ENCODE results near the gene CUEDC2. TPM values are rescaled to one million over a fixed set of nuclear protein-coding genes. Genes with fewer than 3 reads are reported as not detected.

Gene CUEDC2
- total and polyA plus RNA-seq, 8 donors, result 47.0 to 81.0 (median 71.7) TPM

DNA sequence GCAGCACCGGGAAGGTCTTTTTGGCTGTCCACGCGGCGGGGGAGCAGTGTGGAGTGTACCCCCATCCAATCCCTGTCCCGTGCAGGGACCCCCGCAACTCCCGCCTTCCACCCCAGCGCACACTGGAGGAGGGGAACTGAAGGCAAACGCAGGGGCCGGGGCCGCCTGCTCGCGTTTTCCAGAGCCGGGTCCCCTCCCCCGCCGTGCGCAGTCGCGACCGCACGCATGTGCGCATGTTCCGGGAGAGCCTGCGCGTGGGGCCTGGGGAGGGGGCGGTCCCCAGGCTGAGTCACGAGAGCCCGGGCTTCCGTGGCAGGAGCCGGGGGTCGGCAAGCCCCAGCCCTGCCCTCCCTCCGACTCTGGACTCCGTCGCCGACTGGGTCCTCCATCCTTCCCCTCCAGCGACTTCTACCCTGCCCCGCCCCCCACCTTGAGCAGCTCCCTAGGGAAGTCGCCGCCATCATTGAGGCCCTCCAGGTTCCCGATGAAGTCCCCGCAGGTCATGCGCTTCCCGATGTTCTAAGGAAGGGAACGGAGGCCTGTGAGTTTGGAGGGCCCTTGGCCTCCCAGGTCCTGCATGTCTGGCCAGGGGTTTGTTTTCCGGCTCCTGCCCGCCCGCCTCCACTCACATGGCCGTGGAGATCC, 21.8 kb downstream of the CUEDC2 start:
- Histone ChIP-seq H3K27ac (no peak overlapping the region), H3K36me3 (no peaks in the 10 kb centered on the region), H3K9me3 (no peaks in the 10 kb centered on the region), H3K4me1 (peaks cover 0 to 24% of the 10 kb centered on the region in 2 donors), H3K4me3 (peak overlapping the region in 1 of 2 donors; percentile 8), H3K27me3 (peaks cover 34 to 89% of the 10 kb centered on the region in 2 donors)
- intact Hi-C loops (cut with DNase I), result no loop called here
- peak; percentile 45 for ATAC-seq
- TF ChIP-seq, protein P1, sequence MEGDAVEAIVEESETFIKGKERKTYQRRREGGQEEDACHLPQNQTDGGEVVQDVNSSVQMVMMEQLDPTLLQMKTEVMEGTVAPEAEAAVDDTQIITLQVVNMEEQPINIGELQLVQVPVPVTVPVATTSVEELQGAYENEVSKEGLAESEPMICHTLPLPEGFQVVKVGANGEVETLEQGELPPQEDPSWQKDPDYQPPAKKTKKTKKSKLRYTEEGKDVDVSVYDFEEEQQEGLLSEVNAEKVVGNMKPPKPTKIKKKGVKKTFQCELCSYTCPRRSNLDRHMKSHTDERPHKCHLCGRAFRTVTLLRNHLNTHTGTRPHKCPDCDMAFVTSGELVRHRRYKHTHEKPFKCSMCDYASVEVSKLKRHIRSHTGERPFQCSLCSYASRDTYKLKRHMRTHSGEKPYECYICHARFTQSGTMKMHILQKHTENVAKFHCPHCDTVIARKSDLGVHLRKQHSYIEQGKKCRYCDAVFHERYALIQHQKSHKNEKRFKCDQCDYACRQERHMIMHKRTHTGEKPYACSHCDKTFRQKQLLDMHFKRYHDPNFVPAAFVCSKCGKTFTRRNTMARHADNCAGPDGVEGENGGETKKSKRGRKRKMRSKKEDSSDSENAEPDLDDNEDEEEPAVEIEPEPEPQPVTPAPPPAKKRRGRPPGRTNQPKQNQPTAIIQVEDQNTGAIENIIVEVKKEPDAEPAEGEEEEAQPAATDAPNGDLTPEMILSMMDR (IDR thresholded peaks at IDR 0.05), result no peak
- DNase-seq, result peak in 2 of 4 donors; percentile 63 to 76

DNA sequence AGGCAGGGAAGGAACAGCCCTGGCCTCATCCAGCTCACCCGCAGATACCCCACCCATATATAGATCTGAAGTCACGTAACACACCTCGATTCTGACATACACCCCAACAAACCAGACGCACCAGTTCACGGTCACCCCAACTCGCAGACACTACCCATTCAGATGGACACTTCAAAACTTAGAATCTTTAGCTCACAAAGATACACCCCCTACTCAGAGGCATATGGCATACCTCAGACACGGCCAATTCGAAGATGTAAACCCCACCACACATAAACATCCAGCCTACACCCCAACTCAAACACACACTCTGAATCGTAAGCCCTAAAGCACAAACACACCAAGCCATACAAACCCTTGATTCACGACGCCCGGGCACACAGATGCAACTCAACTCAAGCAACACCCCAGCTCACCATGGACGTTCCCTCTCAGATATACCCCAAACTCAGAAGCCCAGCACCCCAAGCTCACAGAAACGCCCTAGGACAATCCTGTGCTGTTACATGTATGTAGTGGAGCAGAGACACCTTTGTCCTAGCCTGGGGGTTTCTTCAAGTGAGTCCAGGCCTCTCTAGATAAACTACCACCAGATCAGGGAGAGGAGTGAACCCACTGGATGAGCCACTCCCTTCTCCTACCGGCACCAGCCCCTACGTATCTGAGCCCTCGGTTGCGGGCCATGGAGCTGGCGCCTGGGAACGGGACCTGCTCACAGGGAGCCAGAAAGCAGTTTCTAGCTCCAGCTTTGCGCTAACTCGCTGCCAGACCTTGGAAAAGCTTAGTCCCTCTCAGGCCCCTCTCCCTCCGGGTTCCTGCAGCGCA, 22.6 kb downstream of the CUEDC2 start:
- Histone ChIP-seq H3K4me1 (peaks cover 0 to 24% of the 10 kb centered on the region in 2 donors), H3K4me3 (peak overlapping the region; percentile 9 to 36), H3K36me3 (no peaks in the 10 kb centered on the region), H3K9me3 (no peaks in the 10 kb centered on the region), H3K27ac (no peak overlapping the region), H3K27me3 (peaks cover 34 to 81% of the 10 kb centered on the region in 2 donors)
- ATAC-seq (no peak), DNase-seq (no peak)
- intact Hi-C loops (cut with DNase I), result no loop called here
- TF ChIP-seq, protein P1 (IDR thresholded peaks at IDR 0.05), result no peak

GRCh38 chr10:102408728-102409603, 23.4 kb downstream of the CUEDC2 start:
- Histone ChIP-seq H3K27me3 (peaks cover 34 to 73% of the 10 kb centered on the region in 2 donors), H3K4me1 (peaks cover 0 to 24% of the 10 kb centered on the region in 2 donors), H3K4me3 (peak overlapping the region; percentile 25 to 36), H3K9me3 (no peaks in the 10 kb centered on the region), H3K36me3 (no peaks in the 10 kb centered on the region), H3K27ac (no peak overlapping the region)
- ATAC-seq (peak; percentile 68), DNase-seq (peak in 2 of 4 donors; percentile 80 to 84)
- TF ChIP-seq, protein P1 (IDR thresholded peaks at IDR 0.05), result no peak
- intact Hi-C loops (cut with DNase I), result no loop called here

GRCh38 chr10:102408131-102408727, 24.1 kb downstream of the CUEDC2 start:
- peaks cover 34 to 66% of the 10 kb centered on the region in 2 donors for H3K27me3 ChIP-seq
- no peak for DNase-seq
- intact Hi-C loops (cut with DNase I), result no loop called here
- peak overlapping the region; percentile 25 to 36 for H3K4me3 ChIP-seq
- H3K27ac ChIP-seq, result no peak overlapping the region
- TF ChIP-seq, protein P1 (IDR thresholded peaks at IDR 0.05), result no peak
- H3K9me3 ChIP-seq, result no peaks in the 10 kb centered on the region
- peaks cover 0 to 5% of the 10 kb centered on the region in 2 donors for H3K36me3 ChIP-seq
- no peak for ATAC-seq
- peaks cover 0 to 24% of the 10 kb centered on the region in 2 donors for H3K4me1 ChIP-seq
